K562 (cell line): ENCODE measurements around the gene GATAD2B. TPM values are rescaled to one million over a fixed set of nuclear protein-coding genes. Genes with fewer than 3 reads are reported as not detected.
A peak's percentile ranks its signal among the peaks of the same experiment; 100 is the strongest.

Experiments used
- ATF3 ChIP-seq, 2 experiments: fragments of 450-650 bp in 1 of 2; sonication (generic) in 1 of 2; formaldehyde crosslinking in 1 of 2; IDR thresholded peaks in 1 of 2; conservative IDR thresholded peaks in 1 of 2; 2 replicates each; pipeline versions ENCODE4 v1.6.1 to v1.8.1; 2016 to 2023; ENCODE audit warnings: mild to moderate bottlenecking in 2 of 2, moderate library complexity in 2 of 2, inconsistent platforms in 1 of 2, missing genetic modification reagents in 1 of 2
- BRF1 ChIP-seq: IDR thresholded peaks from 3 replicates; pipeline ENCODE4 v1.6.1; 2011; ENCODE audit warnings: borderline replicate concordance, mild to moderate bottlenecking; ENCODE audit not compliant: insufficient read length; ENCODE audit errors: extremely low read depth
- ELF4 ChIP-seq: fragments of 450-650 bp; formaldehyde crosslinking; IDR thresholded peaks from 2 replicates; pipeline ENCODE4 v1.4.0; 2022; ENCODE audit warnings: missing genetic modification characterization
- ELK3 ChIP-seq: fragments of 450-650 bp; formaldehyde crosslinking; IDR thresholded peaks from 2 replicates; pipeline ENCODE4 v1.4.0; 2020; ENCODE audit warnings: mild to moderate bottlenecking
- ETV6 ChIP-seq, 3 experiments: fragments of 150-350 bp in 1 of 3; sonication (generic) in 1 of 3; formaldehyde crosslinking in 1 of 3; IDR thresholded peaks; 2 replicates each; pipeline versions ENCODE4 v1.6.1 to v1.8.0; 2014 to 2022; ENCODE audit warnings: borderline replicate concordance in 2 of 3, low read depth in 2 of 3, antibody characterized with exemption in 1 of 3, low read length in 1 of 3, mild to moderate bottlenecking in 1 of 3, missing genetic modification reagents in 1 of 3
- HLTF ChIP-seq: fragments of 450-650 bp; IDR thresholded peaks from 2 replicates; pipeline ENCODE4 v1.6.1; 2016
- HOXB6 ChIP-seq: fragments of 250-450 bp; sonication (Bioruptor Pico); IDR thresholded peaks from 2 replicates; pipeline ENCODE4 v1.5.1; 2022; ENCODE audit warnings: mild to moderate bottlenecking, borderline replicate concordance
- ILF3 ChIP-seq: fragments of 450-650 bp; IDR thresholded peaks from 2 replicates; pipeline ENCODE4 v1.6.1; 2018; ENCODE audit warnings: antibody characterized with exemption, mild to moderate bottlenecking, moderate library complexity, borderline replicate concordance
- LARP7 ChIP-seq: fragments of 450-650 bp; IDR thresholded peaks from 2 replicates; pipeline ENCODE4 v1.6.1; 2016
- LCOR ChIP-seq: sonication (generic); formaldehyde crosslinking; IDR thresholded peaks from 2 replicates; pipeline ENCODE4 v1.8.0; 2022; ENCODE audit warnings: mild to moderate bottlenecking, missing genetic modification reagents
- SMC3 ChIP-seq: conservative IDR thresholded peaks from 2 replicates; pipeline ENCODE4 v1.6.1; 2011; ENCODE audit warnings: low read depth, low read length, improper control_type of control experiment; ENCODE audit not compliant: insufficient read depth
- TEAD4 ChIP-seq, 2 experiments: sonication (generic) in 1 of 2; formaldehyde crosslinking in 1 of 2; IDR thresholded peaks; 2 replicates each; pipeline versions ENCODE4 v1.6.1 to v1.8.0; 2012 to 2022; ENCODE audit warnings: borderline replicate concordance in 1 of 2, inconsistent platforms in 1 of 2, low read length in 1 of 2, mild to moderate bottlenecking in 1 of 2, missing genetic modification reagents in 1 of 2
- ZFP36 ChIP-seq: fragments of 150-350 bp; IDR thresholded peaks from 2 replicates; pipeline ENCODE4 v1.6.1; 2018; ENCODE audit warnings: low read length, low read depth; ENCODE audit not compliant: partially characterized antibody
- ZNF311 ChIP-seq: fragments of 250-450 bp; sonication (Bioruptor Pico); IDR thresholded peaks from 2 replicates; pipeline ENCODE4 v1.4.0; 2020; ENCODE audit warnings: mild to moderate bottlenecking, moderate library complexity
- ZNF696 ChIP-seq: fragments of 250-450 bp; sonication (Bioruptor Pico); conservative IDR thresholded peaks from 2 replicates; pipeline ENCODE4 v1.4.0; 2020; ENCODE audit warnings: mild to moderate bottlenecking, moderate library complexity
- polyA plus RNA-seq, 8 experiments: library from polyadenylated mRNA; depleted of rRNA in 4 of 8; stranded (reverse) in 5 of 8; unstranded in 3 of 8; fragments of >200 nt; fragmentation: Nextera tagmentation in 2 of 8; fragmentation: Illumina TruSeq in 1 of 8; extraction: Ambion mirVana in 2 of 8; extraction: Trizol in 1 of 8; gene quantifications; 2 replicates each; pipeline versions ENCODE4 v1.2.1 to v1.2.3, GENCODE V29; 2011 to 2014; ENCODE audit warnings: inconsistent platforms in 1 of 8, missing spikeins in 1 of 8
- total RNA-seq, 7 experiments: library from RNA; depleted of rRNA in 6 of 7; stranded (reverse); fragments of >200 nt in 6 of 7; fragmentation: Illumina TruSeq in 2 of 7; extraction: Trizol in 2 of 7; gene quantifications; 2 replicates each; pipeline versions ENCODE4 v1.2.1 to v1.2.3, GENCODE V29; 2011 to 2021; ENCODE audit warnings: low replicate concordance in 1 of 7
- TF ChIP-seq, protein P1 (sequence below): fragments of 250-450 bp; sonication (Bioruptor Pico); IDR thresholded peaks from 2 replicates; pipeline ENCODE4 v1.8.0; 2021; ENCODE audit warnings: moderate library complexity, mild to moderate bottlenecking, inconsistent platforms
- TF ChIP-seq, protein P2 (sequence below): fragments of 450-650 bp; formaldehyde crosslinking; IDR thresholded peaks from 2 replicates; pipeline ENCODE4 v1.4.0; 2020; ENCODE audit warnings: mild to moderate bottlenecking, moderate library complexity
- TF ChIP-seq, protein P3 (sequence below): fragments of 250-450 bp; sonication (Bioruptor Pico); IDR thresholded peaks from 2 replicates; pipeline ENCODE4 v1.8.0; 2022; ENCODE audit warnings: inconsistent platforms, mild to moderate bottlenecking, moderate library complexity, borderline replicate concordance
- TF ChIP-seq, protein P4 (sequence below): fragments of 450-650 bp; formaldehyde crosslinking; IDR thresholded peaks from 2 replicates; pipeline ENCODE4 v1.4.0; 2022; ENCODE audit warnings: missing genetic modification characterization

The GATAD2B gene
- total and polyA plus RNA-seq, 9 of the 15 experiments (the other 6 are each of a cell fraction or from before 2014, with no cell fraction given), result 1.5 to 40.2 (median 4.9) TPM

- TF ChIP-seq HOXB6 (CRISPR knock-in tag), result no peak
- no peak for TF ChIP-seq HLTF
- no peak for TF ChIP-seq ZNF696 (CRISPR knock-in tag)
- TF ChIP-seq, protein P1, sequence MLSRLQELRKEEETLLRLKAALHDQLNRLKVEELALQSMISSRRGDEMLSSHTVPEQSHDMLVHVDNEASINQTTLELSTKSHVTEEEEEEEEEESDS (CRISPR knock-in tag), result no peak
- TF ChIP-seq LARP7, result no peak
- 0 out of 2 replicates have a peak, but pooled peaks have one; percentile 5 for TF ChIP-seq SMC3
- no peak for TF ChIP-seq BRF1
- TF ChIP-seq LCOR, result no peak; the same call in 1 of the 2 replicates
- TF ChIP-seq ETV6 (IDR thresholded peaks at IDR 0.05; ENCODE audit: borderline replicate concordance in 1 of 2, low read depth in 2 of 2, low read length in 1 of 2), result no peak
- TF ChIP-seq ETV6 (CRISPR knock-in tag; IDR thresholded peaks at IDR 0.05; ENCODE audit: borderline replicate concordance), result no peak
- no peak for TF ChIP-seq ILF3
- TF ChIP-seq ZFP36, result no peak
- no peak for TF ChIP-seq TEAD4 (IDR thresholded peaks at IDR 0.05; ENCODE audit: low read length)
- peak; percentile 4; the same call in 1 of the 2 replicates for TF ChIP-seq TEAD4 (CRISPR knock-in tag; IDR thresholded peaks at IDR 0.05; ENCODE audit: borderline replicate concordance)
- TF ChIP-seq, protein P2, sequence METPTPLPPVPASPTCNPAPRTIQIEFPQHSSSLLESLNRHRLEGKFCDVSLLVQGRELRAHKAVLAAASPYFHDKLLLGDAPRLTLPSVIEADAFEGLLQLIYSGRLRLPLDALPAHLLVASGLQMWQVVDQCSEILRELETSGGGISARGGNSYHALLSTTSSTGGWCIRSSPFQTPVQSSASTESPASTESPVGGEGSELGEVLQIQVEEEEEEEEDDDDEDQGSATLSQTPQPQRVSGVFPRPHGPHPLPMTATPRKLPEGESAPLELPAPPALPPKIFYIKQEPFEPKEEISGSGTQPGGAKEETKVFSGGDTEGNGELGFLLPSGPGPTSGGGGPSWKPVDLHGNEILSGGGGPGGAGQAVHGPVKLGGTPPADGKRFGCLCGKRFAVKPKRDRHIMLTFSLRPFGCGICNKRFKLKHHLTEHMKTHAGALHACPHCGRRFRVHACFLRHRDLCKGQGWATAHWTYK (CRISPR knock-in tag), result no peak
- TF ChIP-seq, protein P3, sequence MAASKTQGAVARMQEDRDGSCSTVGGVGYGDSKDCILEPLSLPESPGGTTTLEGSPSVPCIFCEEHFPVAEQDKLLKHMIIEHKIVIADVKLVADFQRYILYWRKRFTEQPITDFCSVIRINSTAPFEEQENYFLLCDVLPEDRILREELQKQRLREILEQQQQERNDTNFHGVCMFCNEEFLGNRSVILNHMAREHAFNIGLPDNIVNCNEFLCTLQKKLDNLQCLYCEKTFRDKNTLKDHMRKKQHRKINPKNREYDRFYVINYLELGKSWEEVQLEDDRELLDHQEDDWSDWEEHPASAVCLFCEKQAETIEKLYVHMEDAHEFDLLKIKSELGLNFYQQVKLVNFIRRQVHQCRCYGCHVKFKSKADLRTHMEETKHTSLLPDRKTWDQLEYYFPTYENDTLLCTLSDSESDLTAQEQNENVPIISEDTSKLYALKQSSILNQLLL, result no peak
- no peak for TF ChIP-seq ELK3 (CRISPR knock-in tag)
- no peak for TF ChIP-seq ZNF311 (CRISPR knock-in tag)
- no peak for TF ChIP-seq ATF3 (IDR thresholded peaks at IDR 0.05)
- no peak for TF ChIP-seq ATF3 (CRISPR knock-in tag; conservative IDR thresholded peaks at IDR 0.05)
- TF ChIP-seq ELF4, result no peak
- TF ChIP-seq, protein P4, sequence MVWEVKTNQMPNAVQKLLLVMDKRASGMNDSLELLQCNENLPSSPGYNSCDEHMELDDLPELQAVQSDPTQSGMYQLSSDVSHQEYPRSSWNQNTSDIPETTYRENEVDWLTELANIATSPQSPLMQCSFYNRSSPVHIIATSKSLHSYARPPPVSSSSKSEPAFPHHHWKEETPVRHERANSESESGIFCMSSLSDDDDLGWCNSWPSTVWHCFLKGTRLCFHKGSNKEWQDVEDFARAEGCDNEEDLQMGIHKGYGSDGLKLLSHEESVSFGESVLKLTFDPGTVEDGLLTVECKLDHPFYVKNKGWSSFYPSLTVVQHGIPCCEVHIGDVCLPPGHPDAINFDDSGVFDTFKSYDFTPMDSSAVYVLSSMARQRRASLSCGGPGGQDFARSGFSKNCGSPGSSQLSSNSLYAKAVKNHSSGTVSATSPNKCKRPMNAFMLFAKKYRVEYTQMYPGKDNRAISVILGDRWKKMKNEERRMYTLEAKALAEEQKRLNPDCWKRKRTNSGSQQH (CRISPR knock-in tag), result no peak
Observed at GRCh38 chr1:153922076-153922971, 448 bp downstream of the GATAD2B start (continued).
